Esophagus squamous epithelium (tissue), 5 donors: ENCODE measurements around the gene ATAD3A. TPM values are rescaled to one million over a fixed set of nuclear protein-coding genes. Genes with fewer than 3 reads are reported as not detected.

Source experiments
- DNase-seq: peaks from one replicate; lab custom pipeline; 2025; lab: John Stamatoyannopoulos, UW
- H3K27ac ChIP-seq, 4 donors: fragments of 200-600 bp; sonication (generic); one replicate each; pipeline ENCODE4 v1.5.1; 2016 to 2019; ENCODE audit warnings: mild to moderate bottlenecking in 1 of 4
- H3K27me3 ChIP-seq, 4 donors: fragments of 200-600 bp; sonication (generic); 1 replicate in 3 of 4; 2 replicates in 1 of 4; pipeline versions ENCODE4 v1.5.1 to v1.6.0; 2017 to 2021; ENCODE audit warnings: antibody characterized with exemption in 1 of 4
- H3K36me3 ChIP-seq, 3 donors: fragments of 200-600 bp; sonication (generic); one replicate each; pipeline ENCODE4 v1.5.1; 2016 to 2019
- H3K4me1 ChIP-seq, 3 donors: fragments of 200-600 bp; sonication (generic); one replicate each; pipeline ENCODE4 v1.5.1; 2017 to 2019
- H3K4me3 ChIP-seq, 4 donors: fragments of 200-600 bp; sonication (generic); 1 replicate in 3 of 4; 2 replicates in 1 of 4; pipeline ENCODE4 v1.5.1; 2016 to 2019; ENCODE audit warnings: mild to moderate bottlenecking in 2 of 4, moderate library complexity in 1 of 4
- H3K9me3 ChIP-seq, 3 donors: fragments of 200-600 bp; sonication (generic); one replicate each; pipeline ENCODE4 v1.5.1; 2016 to 2019
- CTCF ChIP-seq, 6 experiments: fragments of 450-650 bp in 4 of 6; fragments of 200-600 bp in 2 of 6; sonication (generic) in 2 of 6; IDR thresholded peaks; one replicate each; pipeline ENCODE4 v1.5.1; 2016 to 2019; ENCODE audit warnings: antibody characterized with exemption in 6 of 6, mild to moderate bottlenecking in 4 of 6, moderate library complexity in 4 of 6
- POLR2A ChIP-seq, 4 donors: fragments of 450-650 bp; IDR thresholded peaks; one replicate each; pipeline ENCODE4 v1.6.1; 2017; ENCODE audit warnings: antibody characterized with exemption in 4 of 4, mild to moderate bottlenecking in 4 of 4, moderate library complexity in 3 of 4
- WGBS, 2 donors: methylation state at CpG; one replicate each; pipeline ENCODE4 v1.1.5; 2018; 5-methylcytosine and 5-hydroxymethylcytosine counted together
- intact Hi-C: fragments of 100-400 bp; cut with DNase I; formaldehyde crosslinking; loops from one replicate; pipeline ENCODE4 v1.15.0; 2022
- total RNA-seq, 4 donors: library from RNA; depleted of rRNA; stranded (reverse); fragments of >200 nt; gene quantifications; one replicate each; pipeline ENCODE4 v1.1.0, GENCODE V29; 2016
- donor health status: DM: yes; HTN: yes; CAD: no.

Gene ATAD3A
- total RNA-seq, 4 donors from 2014 or later: 27.0 to 53.8 (median 32.6) TPM

GRCh38 chr1:1540090-1540817, 28.3 kb downstream of the ATAD3A start, which contains the start of gene TMEM240:
TSS of gene TMEM240 (minus strand) at chr1:1540624. CDS start at chr1:1540346, 278 bp downstream.
- H3K36me3 ChIP-seq: peaks cover 8 to 42% (median 13%) of the 10 kb centered on the region in 3 donors
- intact Hi-C loops: no loop called here
- H3K4me3 ChIP-seq: peak within 1 kb of the TSS; percentile 39 to 74 (median 56)
- H3K27me3 ChIP-seq: peaks cover 0 to 12% (median 0%) of the 10 kb centered on the region in 4 donors
- TF ChIP-seq POLR2A (IDR thresholded peaks at IDR 0.05): no peak
- no peak for TF ChIP-seq CTCF (IDR thresholded peaks at IDR 0.05)
- no peaks in the 10 kb centered on the region for H3K9me3 ChIP-seq
- H3K4me1 ChIP-seq: peaks cover 14 to 46% (median 17%) of the 10 kb centered on the region in 3 donors
- 0% methylated on average over 4 of the region's 100 CpGs; no CpG with 5 or more reads in 1 of the 2 donors for WGBS, 2 donors
- H3K27ac ChIP-seq: peak within 1 kb of the TSS; percentile 39 to 80 (median 74)
- DNase-seq: no peak

GRCh38 chr1:1540818-1541628, 29.1 kb downstream of the ATAD3A start:
- H3K9me3 ChIP-seq: no peaks in the 10 kb centered on the region
- peaks cover 0 to 12% (median 0%) of the 10 kb centered on the region in 4 donors for H3K27me3 ChIP-seq
- TF ChIP-seq CTCF (IDR thresholded peaks at IDR 0.05) (no peak), POLR2A (IDR thresholded peaks at IDR 0.05) (no peak)
- DNase-seq: no peak
- peak overlapping the region; percentile 39 to 80 (median 74) for H3K27ac ChIP-seq
- intact Hi-C loops: no loop called here
- peaks cover 14 to 46% (median 17%) of the 10 kb centered on the region in 3 donors for H3K4me1 ChIP-seq
- no CpG with 5 or more reads among the region's 53 CpGs for WGBS, 2 donors
- H3K4me3 ChIP-seq: peak overlapping the region; percentile 39 to 74 (median 56)
- peaks cover 8 to 38% (median 13%) of the 10 kb centered on the region in 3 donors for H3K36me3 ChIP-seq

GRCh38 chr1:1541956-1542765, 30.2 kb downstream of the ATAD3A start:
- Histone ChIP-seq H3K36me3 (peaks cover 8 to 38% (median 13%) of the 10 kb centered on the region in 3 donors), H3K27me3 (peaks cover 0 to 12% (median 0%) of the 10 kb centered on the region in 4 donors), H3K9me3 (no peaks in the 10 kb centered on the region), H3K4me1 (peaks cover 14 to 46% (median 17%) of the 10 kb centered on the region in 3 donors), H3K4me3 (no peak overlapping the region), H3K27ac (peak overlapping the region in 1 of 4 donors; percentile 18)
- TF ChIP-seq POLR2A (IDR thresholded peaks at IDR 0.05): no peak
- TF ChIP-seq CTCF (IDR thresholded peaks at IDR 0.05): no peak
- 75 to 78% methylated on average over 16 to 21 of the region's 37 CpGs for WGBS, 2 donors
- DNase-seq: no peak
- intact Hi-C loops: no loop called here

GRCh38 chr1:1542766-1543705, 31.1 kb downstream of the ATAD3A start:
- DNase-seq: no peak
- Histone ChIP-seq H3K27ac (peak overlapping the region in 1 of 4 donors; percentile 18), H3K27me3 (peaks cover 0 to 12% (median 0%) of the 10 kb centered on the region in 4 donors), H3K4me1 (peaks cover 14 to 46% (median 17%) of the 10 kb centered on the region in 3 donors), H3K36me3 (peaks cover 8 to 46% (median 13%) of the 10 kb centered on the region in 3 donors), H3K4me3 (no peak overlapping the region), H3K9me3 (no peaks in the 10 kb centered on the region)
- 85 to 91% methylated on average over 22 to 24 of the region's 45 CpGs for whole genome bisulfite sequencing, 2 donors
- intact Hi-C loops: no loop called here
- TF ChIP-seq POLR2A (IDR thresholded peaks at IDR 0.05) (no peak), CTCF (IDR thresholded peaks at IDR 0.05) (no peak)
